IPS-18a (cell line): ENCODE data around the gene SLC52A3.

ENCODE experiments used
- H3K27ac ChIP-seq: one replicate; pipeline ENCODE4 v1.5.1; 2013; ENCODE audit warnings: low read length
- H3K27me3 ChIP-seq: one replicate; pipeline ENCODE4 v1.6.1; 2013; ENCODE audit warnings: mild to moderate bottlenecking, low read length; ENCODE audit not compliant: control insufficient read depth, insufficient read depth
- H3K36me3 ChIP-seq: one replicate; pipeline ENCODE4 v1.6.1; 2013; ENCODE audit warnings: low read depth, low read length; ENCODE audit not compliant: control insufficient read depth
- H3K4me1 ChIP-seq: one replicate; pipeline ENCODE4 v1.6.1; 2013; ENCODE audit warnings: low read depth, low read length; ENCODE audit not compliant: control insufficient read depth
- H3K4me3 ChIP-seq: one replicate; pipeline ENCODE4 v1.5.1; 2013; ENCODE audit warnings: low read length
- H3K9ac ChIP-seq: one replicate; pipeline ENCODE4 v1.6.1; 2013; ENCODE audit warnings: mild to moderate bottlenecking, low read length, moderate library complexity
- H3K9me3 ChIP-seq: one replicate; pipeline ENCODE4 v1.6.1; 2013; ENCODE audit warnings: low read depth, low read length; ENCODE audit not compliant: control insufficient read depth

SLC52A3 gene

GRCh38 chr20:761418-762381 is 6.6 kb downstream of the SLC52A3 start:
- Histone ChIP-seq H3K4me1 (no peaks in the 10 kb centered on the region), H3K4me3 (no peak overlapping the region), H3K27ac (no peak overlapping the region), H3K9ac (no peak overlapping the region), H3K36me3 (peaks cover 4% of the 10 kb centered on the region), H3K9me3 (no peaks in the 10 kb centered on the region), H3K27me3 (peaks cover 10% of the 10 kb centered on the region)

- H3K27me3 ChIP-seq = peaks cover 10% of the 10 kb centered on the region
- no peak overlapping the region for H3K9ac ChIP-seq
- H3K36me3 ChIP-seq = peaks cover 4% of the 10 kb centered on the region
- no peaks in the 10 kb centered on the region for H3K9me3 ChIP-seq
- H3K4me1 ChIP-seq = no peaks in the 10 kb centered on the region
- no peak overlapping the region for H3K4me3 ChIP-seq
- no peak overlapping the region for H3K27ac ChIP-seq
Measured at GRCh38 chr20:760751-761417, 7.4 kb downstream of the SLC52A3 start.

DNA sequence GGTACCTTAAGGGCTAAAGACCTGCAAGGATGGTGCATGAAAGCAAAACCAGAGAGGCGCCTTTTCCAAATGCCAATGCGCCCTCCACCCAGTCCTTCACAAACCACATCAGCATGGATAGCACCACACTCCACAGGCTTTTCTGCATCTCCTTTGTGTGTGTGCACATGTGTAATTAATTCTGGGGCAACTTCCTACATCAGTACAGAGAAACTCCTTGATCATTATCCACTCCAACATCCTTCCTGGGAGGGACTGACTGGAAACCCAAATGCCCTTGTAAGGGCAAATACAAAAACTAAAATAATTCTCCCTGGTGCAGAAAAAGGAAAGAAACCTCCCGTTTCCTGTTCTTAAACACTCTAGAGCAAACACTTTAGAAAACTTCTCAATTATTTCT is 10.8 kb downstream of the SLC52A3 start:
- no peak overlapping the region for H3K27ac ChIP-seq
- H3K27me3 ChIP-seq = peaks cover 10% of the 10 kb centered on the region
- no peaks in the 10 kb centered on the region for H3K4me1 ChIP-seq
- H3K9me3 ChIP-seq = no peaks in the 10 kb centered on the region
- no peak overlapping the region for H3K4me3 ChIP-seq
- no peaks in the 10 kb centered on the region for H3K36me3 ChIP-seq
- H3K9ac ChIP-seq = no peak overlapping the region

DNA sequence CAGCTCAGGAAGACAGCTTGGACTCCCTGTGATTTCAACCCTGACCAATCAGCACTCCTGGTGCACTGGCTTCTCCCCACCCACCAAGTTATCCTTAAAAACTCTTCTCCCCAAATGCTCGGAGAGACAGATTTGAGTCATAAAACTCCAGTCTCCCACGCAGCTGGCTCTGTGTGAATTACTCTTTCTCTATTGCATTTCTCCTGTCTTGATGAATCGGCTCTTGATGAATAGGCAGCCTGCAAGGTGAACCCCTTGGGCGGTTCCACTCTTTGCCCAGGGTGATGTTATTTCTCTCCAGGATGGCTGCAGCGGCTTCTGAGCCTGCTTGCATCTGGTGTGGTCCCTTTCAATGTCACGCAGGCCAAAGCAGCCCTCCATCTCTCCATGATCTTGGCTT is 12.4 kb downstream of the SLC52A3 start:
- no peak overlapping the region for H3K27ac ChIP-seq
- H3K9ac ChIP-seq = no peak overlapping the region
- no peaks in the 10 kb centered on the region for H3K4me1 ChIP-seq
- no peaks in the 10 kb centered on the region for H3K36me3 ChIP-seq
- peaks cover 10% of the 10 kb centered on the region for H3K27me3 ChIP-seq
- no peak overlapping the region for H3K4me3 ChIP-seq
- no peaks in the 10 kb centered on the region for H3K9me3 ChIP-seq

- H3K4me3 ChIP-seq = no peak overlapping the region
- no peak overlapping the region for H3K27ac ChIP-seq
- H3K9ac ChIP-seq = no peak overlapping the region
Measured at GRCh38 chr20:754904-755303, 13.4 kb downstream of the SLC52A3 start.

GRCh38 chr20:753897-754635 is 14.2 kb downstream of the SLC52A3 start:
- Histone ChIP-seq H3K27me3 (no peaks in the 10 kb centered on the region), H3K4me1 (no peaks in the 10 kb centered on the region), H3K27ac (no peak overlapping the region), H3K4me3 (no peak overlapping the region), H3K9me3 (no peaks in the 10 kb centered on the region), H3K36me3 (no peaks in the 10 kb centered on the region), H3K9ac (no peak overlapping the region)

More at GRCh38 chr20:754904-755303, 13.4 kb downstream of the SLC52A3 start:
- no peaks in the 10 kb centered on the region for H3K4me1 ChIP-seq
- H3K27me3 ChIP-seq = peaks cover under 1% of the 10 kb centered on the region
- no peaks in the 10 kb centered on the region for H3K9me3 ChIP-seq
- H3K36me3 ChIP-seq = no peaks in the 10 kb centered on the region

- Histone ChIP-seq H3K27me3 (no peaks in the 10 kb centered on the region), H3K4me1 (no peaks in the 10 kb centered on the region), H3K9ac (no peak overlapping the region), H3K9me3 (no peaks in the 10 kb centered on the region), H3K27ac (no peak overlapping the region), H3K4me3 (no peak overlapping the region), H3K36me3 (no peaks in the 10 kb centered on the region)
Measured at GRCh38 chr20:753136-753535, 15.2 kb downstream of the SLC52A3 start.

DNA sequence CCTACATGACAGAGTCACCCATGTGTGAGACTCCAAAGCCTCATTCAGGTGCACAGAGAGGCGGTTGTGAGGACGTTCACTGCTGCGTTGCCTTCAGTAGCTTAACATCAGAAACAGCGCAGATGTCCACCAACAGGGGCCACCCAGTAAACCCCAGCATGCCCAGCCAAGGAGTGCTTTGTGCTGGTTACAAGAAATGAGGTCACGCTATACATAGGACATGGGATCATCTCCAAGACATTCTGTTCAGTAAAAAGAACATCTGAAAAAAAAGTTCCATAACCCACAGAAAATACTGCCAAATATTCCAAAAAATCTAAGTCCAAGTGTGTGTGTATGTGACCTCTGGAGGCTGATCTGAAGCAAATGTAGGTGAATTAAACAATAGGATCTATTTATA is 16.0 kb downstream of the SLC52A3 start:
- no peak overlapping the region for H3K27ac ChIP-seq
- no peaks in the 10 kb centered on the region for H3K36me3 ChIP-seq
- H3K9ac ChIP-seq = no peak overlapping the region
- H3K27me3 ChIP-seq = no peaks in the 10 kb centered on the region
- H3K4me1 ChIP-seq = no peaks in the 10 kb centered on the region
- H3K9me3 ChIP-seq = no peaks in the 10 kb centered on the region
- H3K4me3 ChIP-seq = no peak overlapping the region

DNA sequence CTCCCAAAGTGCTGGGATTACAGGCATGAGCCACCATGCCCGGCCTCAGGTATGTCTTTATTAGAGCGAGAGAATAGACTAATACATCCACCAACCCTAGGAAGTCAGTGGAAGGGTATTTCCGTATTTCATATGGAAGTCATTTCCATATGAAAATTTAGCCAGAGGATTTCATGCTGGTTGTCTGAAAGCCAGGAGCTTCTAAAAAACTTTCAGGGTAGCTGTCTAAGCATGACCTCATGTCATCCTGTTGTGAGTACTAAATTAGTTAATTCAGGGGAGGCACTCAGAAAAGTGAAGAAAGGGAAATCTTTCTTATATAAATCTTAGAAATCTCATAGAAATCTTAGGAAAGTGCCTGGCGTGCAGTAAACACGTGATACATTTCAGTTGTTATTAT is 16.5 kb downstream of the SLC52A3 start:
- Histone ChIP-seq H3K9me3 (no peaks in the 10 kb centered on the region), H3K27ac (no peak overlapping the region), H3K9ac (no peak overlapping the region), H3K27me3 (no peaks in the 10 kb centered on the region), H3K4me1 (no peaks in the 10 kb centered on the region), H3K36me3 (no peaks in the 10 kb centered on the region), H3K4me3 (no peak overlapping the region)

- Histone ChIP-seq H3K9me3 (peaks cover 2% of the 10 kb centered on the region), H3K4me1 (no peaks in the 10 kb centered on the region), H3K36me3 (no peaks in the 10 kb centered on the region), H3K27ac (no peak overlapping the region), H3K4me3 (no peak overlapping the region), H3K27me3 (no peaks in the 10 kb centered on the region), H3K9ac (no peak overlapping the region)
Measured at GRCh38 chr20:750801-751200, 17.5 kb downstream of the SLC52A3 start.

- Histone ChIP-seq H3K27me3 (no peaks in the 10 kb centered on the region), H3K4me1 (no peaks in the 10 kb centered on the region), H3K9me3 (peaks cover 7% of the 10 kb centered on the region), H3K27ac (no peak overlapping the region), H3K36me3 (no peaks in the 10 kb centered on the region), H3K4me3 (no peak overlapping the region), H3K9ac (no peak overlapping the region)
Measured at GRCh38 chr20:745683-746301, 22.5 kb downstream of the SLC52A3 start.
